Prostate gland (tissue), 2 donors: ENCODE measurements around the gene TAAR1. TPM values are rescaled to one million over a fixed set of nuclear protein-coding genes. Genes with fewer than 3 reads are reported as not detected.
"Not testable (repeated sequence)": the region's sequence is repeated elsewhere in the genome, so short reads cannot be mapped to it uniquely, and the experiment has no call there.

Source experiments
- DNase-seq: peaks from one replicate; pipeline ENCODE4 v3.0.0-alpha.2; 2019; ENCODE audit warnings: low spot score
- H3K27ac ChIP-seq, 2 donors: fragments of 200-600 bp; sonication (generic); 2 replicates each; pipeline ENCODE4 v1.5.1; 2017 to 2019
- H3K27me3 ChIP-seq: fragments of 200-600 bp; sonication (generic); replicated peaks from 2 replicates; pipeline ENCODE4 v1.5.1; 2019; ENCODE audit not compliant: insufficient read depth
- H3K36me3 ChIP-seq, 2 donors: fragments of 200-600 bp; sonication (generic); 1 replicate in 1 of 2; 2 replicates in 1 of 2; pipeline versions ENCODE4 v1.5.1 to v1.8.1; 2017 to 2019
- H3K4me1 ChIP-seq: fragments of 200-600 bp; sonication (generic); replicated peaks from 2 replicates; pipeline ENCODE4 v1.5.1; 2019
- H3K4me3 ChIP-seq, 2 donors: fragments of 200-600 bp; sonication (generic); 2 replicates each; pipeline ENCODE4 v1.5.1; 2017 to 2019
- H3K9me3 ChIP-seq: fragments of 200-600 bp; sonication (generic); 2 replicates; pipeline ENCODE4 v1.5.1; 2017
- CTCF ChIP-seq, 4 experiments: fragments of 200-600 bp in 2 of 4; fragments of 450-650 bp in 2 of 4; sonication (generic) in 2 of 4; IDR thresholded peaks; 1 replicate in 3 of 4; 2 replicates in 1 of 4; pipeline ENCODE4 v1.5.1; 2016 to 2019; ENCODE audit warnings: antibody characterized with exemption in 4 of 4, mild to moderate bottlenecking in 2 of 4, moderate library complexity in 2 of 4
- POLR2A ChIP-seq: fragments of 450-650 bp; IDR thresholded peaks from one replicate; pipeline ENCODE4 v1.6.1; 2016; ENCODE audit warnings: antibody characterized with exemption, mild to moderate bottlenecking
- POLR2AphosphoS5 ChIP-seq: sonication (generic); formaldehyde crosslinking; IDR thresholded peaks from one replicate; pipeline ENCODE4 v1.6.1; 2017; ENCODE audit warnings: antibody characterized with exemption
- WGBS: methylation state at CpG from one replicate; pipeline ENCODE4 v1.1.5; 2018; 5-methylcytosine and 5-hydroxymethylcytosine counted together
- intact Hi-C: fragments of 100-400 bp; cut with DNase I; formaldehyde crosslinking; loops from one replicate; pipeline ENCODE4 v1.14.2; 2022
- total RNA-seq, 2 donors: library from RNA; depleted of rRNA; stranded (reverse); fragments of >200 nt; gene quantifications; one replicate each; pipeline ENCODE4 v1.1.0, GENCODE V29; 2016

Gene TAAR1
- total RNA-seq, result not detected

GRCh38 chr6:132659082-132659481 is at the start of gene TAAR1:
TAAR1 (minus strand) TSS chr6:132659182; CDS start chr6:132646003, 13,179 bp downstream.
- WGBS, result 35% methylated on average over 3 of the region's 3 CpGs
- no peak within 1 kb of the TSS for H3K4me3 ChIP-seq
- H3K36me3 ChIP-seq, result no peaks in the 10 kb centered on the region
- H3K9me3 ChIP-seq, result no peaks in the 10 kb centered on the region
- TF ChIP-seq POLR2AphosphoS5, result no peak
- no peak for TF ChIP-seq POLR2A
- no peak for TF ChIP-seq CTCF (IDR thresholded peaks at IDR 0.05)
- H3K27ac ChIP-seq, result no peak within 1 kb of the TSS
- intact Hi-C loops, result no loop called here
- DNase-seq, result no peak
- H3K27me3 ChIP-seq, result no peaks in the 10 kb centered on the region
- no peaks in the 10 kb centered on the region for H3K4me1 ChIP-seq

GRCh38 chr6:132708771-132709170 is 49.8 kb upstream of the TAAR1 start:
- no peaks in the 10 kb centered on the region for H3K36me3 ChIP-seq
- WGBS, result 90% methylated on average over 3 of the region's 3 CpGs
- H3K27ac ChIP-seq, result no peak overlapping the region
- no peak for DNase-seq
- intact Hi-C loops, result no loop called here
- no peaks in the 10 kb centered on the region for H3K4me1 ChIP-seq
- H3K9me3 ChIP-seq, result no peaks in the 10 kb centered on the region
- H3K27me3 ChIP-seq, result no peaks in the 10 kb centered on the region
- no peak for TF ChIP-seq POLR2AphosphoS5
- no peak for TF ChIP-seq CTCF (IDR thresholded peaks at IDR 0.05)
- no peak for TF ChIP-seq POLR2A
- H3K4me3 ChIP-seq, result no peak overlapping the region

GRCh38 chr6:132708002-132708401 is 49.0 kb upstream of the TAAR1 start:
- Histone ChIP-seq H3K4me1 (no peaks in the 10 kb centered on the region), H3K36me3 (no peaks in the 10 kb centered on the region), H3K9me3 (no peaks in the 10 kb centered on the region), H3K27ac (no peak overlapping the region), H3K27me3 (no peaks in the 10 kb centered on the region), H3K4me3 (no peak overlapping the region)
- no peak for TF ChIP-seq CTCF (IDR thresholded peaks at IDR 0.05)
- no peak for TF ChIP-seq POLR2AphosphoS5
- no peak for TF ChIP-seq POLR2A
- intact Hi-C loops, result no loop called here
- no peak for DNase-seq

- intact Hi-C loops, result not testable (repeated sequence)
Observed at GRCh38 chr6:132706756-132707155, 47.8 kb upstream of the TAAR1 start.

GRCh38 chr6:132703936-132704335 is 45.0 kb upstream of the TAAR1 start:
- TF ChIP-seq CTCF (IDR thresholded peaks at IDR 0.05) (no peak), POLR2A (no peak), POLR2AphosphoS5 (no peak)
- DNase-seq, result no peak
- Histone ChIP-seq H3K4me1 (no peaks in the 10 kb centered on the region), H3K27me3 (no peaks in the 10 kb centered on the region), H3K36me3 (no peaks in the 10 kb centered on the region), H3K27ac (no peak overlapping the region), H3K4me3 (no peak overlapping the region), H3K9me3 (no peaks in the 10 kb centered on the region)
- intact Hi-C loops, result no loop called here

More at GRCh38 chr6:132706756-132707155, 47.8 kb upstream of the TAAR1 start:
- H3K27ac ChIP-seq, DNase-seq, H3K9me3 ChIP-seq, H3K4me3 ChIP-seq, H3K4me1 ChIP-seq, H3K36me3 ChIP-seq, H3K27me3 ChIP-seq: not testable (repeated sequence)
- 72% methylated on average over 4 of the region's 4 CpGs for WGBS
